GM23338 (cell line): Measurements from ENCODE around the gene TPP1.

Experiments
- POLR2AphosphoS5 ChIP-seq: IDR thresholded peaks from 2 replicates; pipeline ENCODE4 v1.6.1; 2016; ENCODE audit warnings: antibody characterized with exemption, low read depth
- TF ChIP-seq, protein P1 (sequence below), 2 experiments: fragments of 200-600 bp in 1 of 2; sonication (generic) in 1 of 2; conservative IDR thresholded peaks; 2 replicates each; pipeline versions ENCODE4 v1.5.1 to v1.6.1; 2016 to 2017; ENCODE audit warnings: antibody characterized with exemption in 2 of 2, low read depth in 2 of 2, mild to moderate bottlenecking in 2 of 2, moderate library complexity in 1 of 2

DNA sequence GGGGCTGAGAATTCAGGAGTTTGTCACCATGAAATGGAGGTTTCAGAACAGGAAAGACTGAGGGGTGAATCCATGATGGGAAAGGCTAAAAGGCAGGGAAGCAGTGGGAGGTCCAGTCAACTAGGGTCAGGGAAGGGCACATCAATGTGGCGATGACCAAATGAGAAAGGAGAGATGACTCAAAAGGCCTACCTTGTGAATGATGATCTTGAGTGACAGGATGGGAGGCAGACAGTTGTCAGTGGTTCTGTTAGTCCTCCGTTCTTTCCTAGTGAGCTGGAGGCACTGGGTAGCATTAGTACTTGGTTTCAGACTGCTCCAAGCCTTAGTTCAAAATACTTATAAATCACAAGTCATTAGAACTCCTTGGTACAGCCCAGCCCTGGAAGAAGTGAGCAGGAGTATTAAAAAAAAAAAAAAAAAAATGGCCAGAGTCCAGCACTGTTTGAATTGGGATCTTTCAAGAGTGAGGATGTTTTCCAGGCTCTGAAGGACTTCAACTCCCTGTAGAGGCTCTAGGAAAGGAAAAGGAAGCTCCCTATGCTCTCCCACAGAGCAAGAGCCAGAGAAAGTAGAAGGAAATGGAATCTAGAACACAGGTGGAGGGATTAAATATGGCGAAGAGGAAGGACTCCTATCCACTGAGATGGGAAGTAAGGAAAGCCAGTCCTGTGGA is 44.7 kb upstream of the TPP1 start:
- TF ChIP-seq POLR2AphosphoS5, result no peak
- TF ChIP-seq, protein P1, sequence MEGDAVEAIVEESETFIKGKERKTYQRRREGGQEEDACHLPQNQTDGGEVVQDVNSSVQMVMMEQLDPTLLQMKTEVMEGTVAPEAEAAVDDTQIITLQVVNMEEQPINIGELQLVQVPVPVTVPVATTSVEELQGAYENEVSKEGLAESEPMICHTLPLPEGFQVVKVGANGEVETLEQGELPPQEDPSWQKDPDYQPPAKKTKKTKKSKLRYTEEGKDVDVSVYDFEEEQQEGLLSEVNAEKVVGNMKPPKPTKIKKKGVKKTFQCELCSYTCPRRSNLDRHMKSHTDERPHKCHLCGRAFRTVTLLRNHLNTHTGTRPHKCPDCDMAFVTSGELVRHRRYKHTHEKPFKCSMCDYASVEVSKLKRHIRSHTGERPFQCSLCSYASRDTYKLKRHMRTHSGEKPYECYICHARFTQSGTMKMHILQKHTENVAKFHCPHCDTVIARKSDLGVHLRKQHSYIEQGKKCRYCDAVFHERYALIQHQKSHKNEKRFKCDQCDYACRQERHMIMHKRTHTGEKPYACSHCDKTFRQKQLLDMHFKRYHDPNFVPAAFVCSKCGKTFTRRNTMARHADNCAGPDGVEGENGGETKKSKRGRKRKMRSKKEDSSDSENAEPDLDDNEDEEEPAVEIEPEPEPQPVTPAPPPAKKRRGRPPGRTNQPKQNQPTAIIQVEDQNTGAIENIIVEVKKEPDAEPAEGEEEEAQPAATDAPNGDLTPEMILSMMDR (conservative IDR thresholded peaks at IDR 0.05; ENCODE audit: low read depth in 2 of 2), result no peak
